GM12891 (cell line): ENCODE measurements around the gene CACNB1. TPM values are rescaled to one million over a fixed set of nuclear protein-coding genes. Genes with fewer than 3 reads are reported as not detected.

Experiments used
- DNase-seq: peaks from one replicate; pipeline ENCODE4 v3.0.0; 2011; ENCODE audit warnings: low spot score; ENCODE audit not compliant: insufficient read length
- FAIRE-seq: peaks from 2 replicates; lab custom pipeline; 2011; peaks lifted over from hg19 to GRCh38; lab: Jason Lieb, UNC
- PAX5 ChIP-seq: IDR thresholded peaks from 2 replicates; pipeline ENCODE4 v1.6.1; 2011; ENCODE audit warnings: low read length, moderate library complexity, mild to moderate bottlenecking; ENCODE audit not compliant: insufficient read depth, severe bottlenecking
- POLR2A ChIP-seq: IDR thresholded peaks from 2 replicates; pipeline ENCODE4 v1.6.1; 2011; ENCODE audit warnings: low read depth, low read length, control low read depth
- POLR2AphosphoS5 ChIP-seq: IDR thresholded peaks from 2 replicates; pipeline ENCODE4 v1.6.1; 2011; ENCODE audit warnings: low read depth, low read length, control low read depth
- POU2F2 ChIP-seq: IDR thresholded peaks from 2 replicates; pipeline ENCODE4 v1.6.1; 2011; ENCODE audit warnings: low read depth, mild to moderate bottlenecking, control low read depth, low read length, moderate library complexity
- SPI1 ChIP-seq: IDR thresholded peaks from 2 replicates; pipeline ENCODE4 v1.6.1; 2011; ENCODE audit warnings: low read depth, low read length, control low read depth
- TAF1 ChIP-seq: IDR thresholded peaks from 2 replicates; pipeline ENCODE4 v1.6.1; 2011; ENCODE audit warnings: low read depth, low read length, control low read depth
- polyA plus RNA-seq: library from polyadenylated mRNA; unstranded; fragments of >200 nt; gene quantifications from one replicate; pipeline ENCODE4 v1.2.1, GENCODE V29; 2012; ENCODE audit warnings: low read depth, missing spikeins, inconsistent platforms; ENCODE audit not compliant: missing spikeins

CACNB1 gene
- 2.3 TPM for polyA plus RNA-seq

GRCh38 chr17:39197380-39198185 lies at the start of gene CACNB1:
Gene CACNB1, minus strand, starts transcription at chr17:39197669. Its CDS starts 174 bp downstream, at chr17:39197495.
- peak; percentile 84 for FAIRE-seq

GRCh38 chr17:39246274-39246673 lies 48.8 kb upstream of the CACNB1 start:
- FAIRE-seq (no peak), DNase-seq (no peak)
- no peak for TF ChIP-seq POLR2A
- TF ChIP-seq PAX5, result no peak
- no peak for TF ChIP-seq POLR2AphosphoS5
- no peak for TF ChIP-seq POU2F2
- no peak for TF ChIP-seq SPI1
- no peak for TF ChIP-seq TAF1

More at GRCh38 chr17:39197380-39198185, at the start of gene CACNB1:
- peak; percentile 82 for DNase-seq
- TF ChIP-seq POLR2AphosphoS5 (no peak), SPI1 (no peak), PAX5 (no peak), POU2F2 (no peak), TAF1 (no peak), POLR2A (no peak)

GRCh38 chr17:39244600-39245570 lies 47.4 kb upstream of the CACNB1 start:
- DNase-seq (no peak), FAIRE-seq (peak; percentile 91)
- no peak for TF ChIP-seq POLR2AphosphoS5
- TF ChIP-seq POU2F2, result no peak
- no peak for TF ChIP-seq TAF1
- TF ChIP-seq SPI1, result no peak
- TF ChIP-seq POLR2A, result no peak
- no peak for TF ChIP-seq PAX5

GRCh38 chr17:39244016-39244599 lies 46.6 kb upstream of the CACNB1 start:
- FAIRE-seq (peak; percentile 74), DNase-seq (no peak)
- no peak for TF ChIP-seq POU2F2
- TF ChIP-seq SPI1, result no peak
- no peak for TF ChIP-seq POLR2AphosphoS5
- TF ChIP-seq POLR2A, result no peak
- TF ChIP-seq PAX5, result no peak

GRCh38 chr17:39243155-39243554 lies 45.7 kb upstream of the CACNB1 start:
- TF ChIP-seq TAF1 (no peak), POLR2AphosphoS5 (no peak), SPI1 (no peak), POU2F2 (no peak), PAX5 (no peak), POLR2A (no peak)
- FAIRE-seq (no peak), DNase-seq (no peak)

GRCh38 chr17:39240631-39241030 lies 43.2 kb upstream of the CACNB1 start:
- DNase-seq (no peak), FAIRE-seq (no peak)
- TF ChIP-seq SPI1, result no peak
- TF ChIP-seq POLR2A, result no peak
- no peak for TF ChIP-seq PAX5
- TF ChIP-seq POU2F2, result no peak
- TF ChIP-seq TAF1, result no peak
- TF ChIP-seq POLR2AphosphoS5, result no peak

- peak; percentile 64 for DNase-seq
- peak; percentile 87 for FAIRE-seq
- TF ChIP-seq POLR2A (no peak), SPI1 (no peak), POLR2AphosphoS5 (no peak)
Observed at GRCh38 chr17:39239640-39240314, 42.3 kb upstream of the CACNB1 start.

- DNase-seq, result no peak
Observed at GRCh38 chr17:39238311-39238972, 41.0 kb upstream of the CACNB1 start.

More at GRCh38 chr17:39238311-39238972, 41.0 kb upstream of the CACNB1 start:
- peak; percentile 50 for FAIRE-seq
- TF ChIP-seq SPI1 (no peak), POU2F2 (no peak), POLR2AphosphoS5 (no peak), POLR2A (no peak), TAF1 (no peak), PAX5 (no peak)
